AG09309 (cell line): ENCODE results near the gene GPX8.

ENCODE experiments used
- DNase-seq: peaks from one replicate; pipeline ENCODE4 v3.0.0-alpha.2; 2010; ENCODE audit warnings: low read depth
- H3K4me3 ChIP-seq: 2 replicates; pipeline ENCODE4 v1.5.1; 2011; ENCODE audit warnings: mild to moderate bottlenecking, low read depth, low read length, moderate library complexity; ENCODE audit not compliant: control insufficient read depth
- TF ChIP-seq, protein P1 (sequence below): IDR thresholded peaks from 2 replicates; pipeline ENCODE4 v1.5.1; 2011; ENCODE audit warnings: mild to moderate bottlenecking, low read depth, low read length, inconsistent platforms; ENCODE audit not compliant: insufficient read depth, control insufficient read depth; ENCODE audit errors: missing control alignments

The GPX8 gene

DNA sequence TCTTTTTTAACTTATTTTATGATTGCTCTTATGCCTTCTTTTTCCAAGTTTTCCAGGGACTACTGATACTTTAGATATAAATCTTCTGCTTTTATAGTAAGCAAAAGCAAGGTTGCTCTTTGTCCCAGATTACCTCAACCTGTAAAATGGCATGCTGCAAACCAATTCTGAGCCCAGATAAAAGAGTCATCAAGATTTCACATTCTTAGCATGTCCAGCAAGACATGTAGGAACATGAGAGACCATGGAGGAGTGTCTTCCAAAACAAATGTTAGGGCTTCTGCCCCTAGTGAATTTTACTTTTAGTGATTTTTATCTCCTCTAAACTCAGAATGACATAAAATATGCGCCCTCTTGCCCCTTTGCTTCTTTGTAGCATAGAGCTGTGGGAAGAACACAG is 20.0 kb downstream of the GPX8 start:
- TF ChIP-seq, protein P1, sequence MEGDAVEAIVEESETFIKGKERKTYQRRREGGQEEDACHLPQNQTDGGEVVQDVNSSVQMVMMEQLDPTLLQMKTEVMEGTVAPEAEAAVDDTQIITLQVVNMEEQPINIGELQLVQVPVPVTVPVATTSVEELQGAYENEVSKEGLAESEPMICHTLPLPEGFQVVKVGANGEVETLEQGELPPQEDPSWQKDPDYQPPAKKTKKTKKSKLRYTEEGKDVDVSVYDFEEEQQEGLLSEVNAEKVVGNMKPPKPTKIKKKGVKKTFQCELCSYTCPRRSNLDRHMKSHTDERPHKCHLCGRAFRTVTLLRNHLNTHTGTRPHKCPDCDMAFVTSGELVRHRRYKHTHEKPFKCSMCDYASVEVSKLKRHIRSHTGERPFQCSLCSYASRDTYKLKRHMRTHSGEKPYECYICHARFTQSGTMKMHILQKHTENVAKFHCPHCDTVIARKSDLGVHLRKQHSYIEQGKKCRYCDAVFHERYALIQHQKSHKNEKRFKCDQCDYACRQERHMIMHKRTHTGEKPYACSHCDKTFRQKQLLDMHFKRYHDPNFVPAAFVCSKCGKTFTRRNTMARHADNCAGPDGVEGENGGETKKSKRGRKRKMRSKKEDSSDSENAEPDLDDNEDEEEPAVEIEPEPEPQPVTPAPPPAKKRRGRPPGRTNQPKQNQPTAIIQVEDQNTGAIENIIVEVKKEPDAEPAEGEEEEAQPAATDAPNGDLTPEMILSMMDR = no peak
- no peak for DNase-seq
- no peak overlapping the region for H3K4me3 ChIP-seq

DNA sequence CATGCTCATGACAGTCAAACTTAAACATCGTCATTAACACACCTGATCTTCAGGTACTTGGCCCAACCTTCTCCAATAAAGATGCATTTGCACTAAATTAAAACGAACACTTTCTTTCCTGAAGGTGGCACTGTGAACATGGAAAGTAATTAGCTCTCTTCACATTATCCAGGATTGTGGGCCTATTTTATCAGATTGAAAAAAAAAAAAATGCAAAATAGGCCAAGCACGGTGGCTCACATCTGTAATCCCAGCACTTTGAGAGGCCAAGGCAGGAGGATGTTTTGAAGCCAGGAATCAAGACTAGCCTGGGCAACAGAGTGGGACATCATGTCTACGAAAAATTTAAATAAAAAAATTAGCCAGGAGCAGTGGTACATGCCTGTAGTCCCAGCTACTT is 27.4 kb downstream of the GPX8 start:
- TF ChIP-seq, protein P1 = peak; percentile 11
- H3K4me3 ChIP-seq = no peak overlapping the region
- DNase-seq = no peak

DNA sequence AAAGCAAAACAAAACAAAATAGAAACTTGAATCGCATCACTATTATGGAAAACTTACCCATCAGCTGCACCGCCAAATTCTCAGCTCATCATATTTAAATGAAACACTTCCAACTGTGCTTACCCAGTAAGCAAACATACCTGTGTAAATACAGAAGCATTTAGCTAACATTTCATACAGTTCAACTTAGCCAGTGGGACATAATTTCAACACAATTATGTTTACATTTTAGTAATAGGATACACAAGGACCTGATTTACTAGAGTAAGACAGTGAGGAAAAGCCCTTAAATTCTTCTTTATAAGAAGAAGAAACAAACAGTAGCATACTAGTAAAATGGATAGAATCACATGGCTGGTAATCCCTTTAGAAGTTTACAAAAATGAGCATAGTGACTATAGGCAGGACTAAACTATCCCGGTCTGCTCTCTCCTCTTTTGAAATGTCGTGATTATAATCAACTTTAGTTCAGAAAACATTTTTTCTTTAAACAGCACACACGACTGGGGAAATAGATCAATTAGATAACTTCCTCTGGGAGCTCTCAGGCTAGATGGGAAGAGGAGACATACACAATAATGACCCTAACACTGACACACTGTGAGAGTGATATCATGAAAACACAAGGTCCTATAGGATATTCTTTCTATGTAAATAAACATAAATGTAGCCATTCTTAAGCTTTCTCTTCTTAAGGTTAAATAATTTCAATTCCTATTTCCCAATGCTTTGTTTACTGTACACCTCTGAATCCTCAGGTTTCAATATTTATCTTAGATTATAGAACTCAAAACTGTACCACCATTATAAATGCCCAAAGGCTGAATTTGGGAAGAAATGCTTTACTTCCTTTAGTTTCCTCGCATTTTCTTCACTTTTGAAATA is 28.9 kb downstream of the GPX8 start:
- no peak for DNase-seq
- TF ChIP-seq, protein P1 = no peak
- H3K4me3 ChIP-seq = no peak overlapping the region

DNA sequence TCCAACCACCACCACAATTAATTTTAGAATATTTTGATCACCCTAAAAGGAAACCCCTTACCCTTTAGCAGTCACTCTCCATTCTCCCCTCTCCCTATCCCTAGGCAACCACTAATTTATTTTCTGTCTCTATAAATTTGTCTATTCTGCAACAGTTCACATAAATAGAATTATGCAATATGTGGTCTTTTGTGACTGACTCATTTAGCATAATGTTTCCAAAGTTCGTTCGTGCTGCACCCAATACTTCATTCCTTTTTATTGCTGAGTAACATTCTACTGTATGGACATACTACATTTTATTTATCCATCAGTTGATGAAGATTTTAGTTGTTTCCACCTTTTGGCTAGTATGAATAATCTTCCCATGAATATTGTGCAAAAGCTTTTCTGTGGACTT is 31.2 kb downstream of the GPX8 start:
- DNase-seq = no peak
- H3K4me3 ChIP-seq = no peak overlapping the region
- TF ChIP-seq, protein P1 = no peak

DNA sequence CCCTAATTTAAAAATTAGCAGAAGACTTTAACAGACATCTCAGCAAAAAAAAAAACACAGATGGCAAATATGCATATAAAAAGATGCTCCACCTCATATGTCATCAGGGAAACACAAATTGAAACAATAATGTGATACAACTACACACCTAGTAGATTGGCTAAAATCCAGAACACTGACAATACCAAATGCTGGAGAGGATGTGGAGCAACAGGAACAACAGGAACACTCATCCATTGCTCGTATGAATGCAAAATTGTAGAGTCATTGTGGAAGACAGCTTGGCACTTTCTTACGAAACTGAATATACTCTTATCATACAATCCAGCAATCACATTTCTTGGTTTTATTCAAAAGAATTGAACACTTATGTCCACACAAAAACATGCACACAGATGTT is 45.0 kb downstream of the GPX8 start:
- TF ChIP-seq, protein P1 = no peak
- no peak for DNase-seq

DNA sequence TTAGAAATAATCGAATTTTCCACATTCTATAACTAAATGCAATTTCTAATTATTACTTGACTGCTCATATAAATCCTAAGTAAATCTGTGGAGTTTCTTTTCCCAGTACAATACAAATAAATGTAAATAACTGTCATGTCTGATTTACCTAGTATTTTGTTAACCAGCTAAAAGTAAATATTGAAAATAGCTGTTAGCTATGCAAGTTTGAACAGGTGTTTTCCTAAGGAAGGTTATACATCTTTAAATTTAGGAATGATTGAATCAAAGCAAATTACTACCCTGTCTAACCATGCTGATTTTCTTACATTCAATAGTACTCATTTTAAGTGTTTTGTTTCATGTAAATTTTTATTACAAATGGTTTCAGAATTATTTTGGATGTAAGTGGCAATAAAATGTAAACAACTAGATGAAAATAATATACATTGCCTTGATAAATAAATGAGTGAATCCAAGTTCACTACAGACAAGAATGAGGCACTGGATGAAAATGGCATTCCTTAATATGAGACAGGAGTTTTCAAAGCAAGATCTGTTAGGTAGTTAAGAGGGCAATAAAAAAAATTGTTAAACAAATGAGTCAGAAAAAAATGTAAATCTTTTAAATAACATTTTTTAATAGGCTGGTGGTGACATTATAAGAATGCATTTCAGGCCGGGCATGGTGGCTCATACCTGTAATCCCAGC is 51.4 kb downstream of the GPX8 start:
- no peak overlapping the region for H3K4me3 ChIP-seq
- TF ChIP-seq, protein P1 = no peak
- no peak for DNase-seq

More for the DNA sequence above, 45.0 kb downstream of the GPX8 start:
- H3K4me3 ChIP-seq = no peak overlapping the region
